Spleen (tissue), 13 donors: Measurements from ENCODE around the gene SPRN. TPM values are rescaled to one million over a fixed set of nuclear protein-coding genes. Genes with fewer than 3 reads are reported as not detected.
"Not testable (repeated sequence)": the region's sequence is repeated elsewhere in the genome, so short reads cannot be mapped to it uniquely, and the experiment has no call there.

ENCODE experiments used
- DNase-seq: peaks from one replicate; pipeline ENCODE4 v3.0.0-alpha.2; 2020
- H3K27ac ChIP-seq, 8 donors: fragments of 200-600 bp; sonication (generic) in 7 of 8; 1 replicate in 4 of 8; 2 replicates in 4 of 8; pipeline versions ENCODE4 v1.5.0 to v1.8.0; 2016 to 2021; ENCODE audit warnings: inconsistent platforms in 4 of 8, mild to moderate bottlenecking in 4 of 8, moderate library complexity in 1 of 8
- H3K27me3 ChIP-seq, 7 donors: fragments of 200-600 bp; sonication (generic) in 6 of 7; replicated peaks in 1 of 7; 1 replicate in 4 of 7; 2 replicates in 3 of 7; pipeline versions ENCODE4 v1.5.0 to v1.8.0; 2016 to 2021; ENCODE audit warnings: inconsistent platforms in 3 of 7, mild to moderate bottlenecking in 1 of 7
- H3K36me3 ChIP-seq, 6 donors: fragments of 200-600 bp; sonication (generic) in 5 of 6; 1 replicate in 4 of 6; 2 replicates in 2 of 6; pipeline versions ENCODE4 v1.5.0 to v1.8.0; 2016 to 2021; ENCODE audit warnings: inconsistent platforms in 2 of 6
- H3K4me1 ChIP-seq, 6 donors: fragments of 200-600 bp; sonication (generic) in 5 of 6; 1 replicate in 3 of 6; 2 replicates in 3 of 6; pipeline versions ENCODE4 v1.5.0 to v1.8.0; 2016 to 2021; ENCODE audit warnings: inconsistent platforms in 3 of 6
- H3K4me3 ChIP-seq, 8 donors: fragments of 200-600 bp; sonication (generic) in 7 of 8; 1 replicate in 4 of 8; 2 replicates in 4 of 8; pipeline versions ENCODE4 v1.5.0 to v1.8.0; 2016 to 2021; ENCODE audit warnings: inconsistent platforms in 4 of 8, mild to moderate bottlenecking in 4 of 8, moderate library complexity in 2 of 8
- H3K9me3 ChIP-seq, 8 donors: fragments of 200-600 bp; sonication (generic) in 7 of 8; 1 replicate in 4 of 8; 2 replicates in 4 of 8; pipeline versions ENCODE4 v1.5.0 to v1.8.0; 2016 to 2021; ENCODE audit warnings: inconsistent platforms in 4 of 8
- CTCF ChIP-seq, 11 experiments: fragments of 200-600 bp in 7 of 11; fragments of 450-650 bp in 4 of 11; sonication (generic) in 4 of 11; IDR thresholded peaks in 8 of 11; conservative IDR thresholded peaks in 3 of 11; 1 replicate in 7 of 11; 2 replicates in 4 of 11; pipeline versions ENCODE4 v1.4.0 to v1.8.0; 2016 to 2021; ENCODE audit warnings: antibody characterized with exemption in 11 of 11, inconsistent platforms in 4 of 11, mild to moderate bottlenecking in 1 of 11
- POLR2A ChIP-seq, 3 donors: fragments of 450-650 bp; IDR thresholded peaks; one replicate each; pipeline ENCODE4 v1.5.1; 2017; ENCODE audit warnings: antibody characterized with exemption in 3 of 3, mild to moderate bottlenecking in 1 of 3
- POLR2AphosphoS5 ChIP-seq, 3 donors: sonication (generic); formaldehyde crosslinking; IDR thresholded peaks; one replicate each; pipeline ENCODE4 v1.5.1; 2017; ENCODE audit warnings: antibody characterized with exemption in 3 of 3
- WGBS, 5 donors: extraction: QIAGEN DNeasy Blood & Tissue Kit in 3 of 5; methylation state at CpG; one replicate each; pipeline versions ENCODE4 v1.1.5 to v1.1.7; 2013 to 2018; 5-methylcytosine and 5-hydroxymethylcytosine counted together
- intact Hi-C: fragments of 100-400 bp; cut with DNase I; formaldehyde crosslinking; loops from one replicate; pipeline ENCODE4 v1.15.0; 2023; ENCODE audit warnings: low total_unique reads
- long read RNA-seq, 2 donors: transcript quantifications; one replicate each; lab custom pipeline, GENCODE V29; 2026
- polyA plus RNA-seq, 3 donors: library from polyadenylated mRNA; stranded (reverse); fragments of 200-250 nt; gene quantifications; one replicate each; pipeline ENCODE4 v1.2.1, GENCODE V29; 2013
- total RNA-seq, 7 donors: library from RNA; depleted of rRNA in 3 of 7; stranded (reverse); fragments of >200 nt in 3 of 7; fragmentation: NEBNext Ultra II Directional in 4 of 7; extraction: Animal tissue kit (Norgen Biotek cat#: 25700) in 4 of 7; gene quantifications; one replicate each; pipeline versions ENCODE4 v1.1.0 to v1.2.1, GENCODE V29; 2016 to 2021
- donor health status: healthy with polysubstance abuse.
- donor health status: DM: no; HTN: no; CAD: no; lungs with moderate emphysema.
- donor health status: DM: no; HTN: no; CAD: no.
- donor health status: Bipolar disorder and iron deficiency.
- donor health status: healthy.
- donor health status: DM: no; HTN: no; CAD: no.
- donor health status: DM: yes; HTN: yes; CAD: no.

The SPRN gene
- under 1 TPM in 3 of 7 donors, not detected in 4; 0.14 to 0.22 (median 0.14) TPM for total RNA-seq
- polyA plus RNA-seq = under 1 TPM; 0.20 to 0.58 (median 0.41) TPM
- long read RNA-seq, donor 1 = 0 reads
- long read RNA-seq, donor 2 = 0 reads

- intact Hi-C loops, DNase-seq, H3K27ac ChIP-seq: not testable (repeated sequence)
- WGBS, 5 donors = 13 to 33% (median 22%) methylated on average over 5 to 17 of the region's 37 CpGs; no CpG with 5 or more reads in 1 of the 5 donors
- Histone ChIP-seq H3K4me1 (peaks cover 3 to 16% (median 9%) of the 10 kb centered on the region in 6 donors), H3K4me3 (peak within 1 kb of the TSS in 2 of 8 donors; percentile 18 to 51), H3K36me3 (peaks cover 0 to 28% (median 10%) of the 10 kb centered on the region in 6 donors), H3K9me3 (peaks cover 0 to 13% (median 7%) of the 10 kb centered on the region in 8 donors), H3K27me3 (peaks cover 0 to 25% (median 3%) of the 10 kb centered on the region in 7 donors)
Measured at GRCh38 chr10:133424601-133425000, at the start of gene SPRN. SPRN (minus strand) TSS chr10:133424625; CDS start chr10:133423681, 944 bp downstream.

- Histone ChIP-seq H3K36me3 (peaks cover 0 to 7% (median 0%) of the 10 kb centered on the region in 6 donors), H3K27ac (no peak overlapping the region), H3K4me1 (no peaks in the 10 kb centered on the region), H3K27me3 (no peaks in the 10 kb centered on the region), H3K4me3 (no peak overlapping the region), H3K9me3 (peaks cover 0 to 5% (median 0%) of the 10 kb centered on the region in 8 donors)
- intact Hi-C loops = no loop called here
- 72 to 87% (median 77%) methylated on average over 2 of the region's 2 CpGs for WGBS, 5 donors
- DNase-seq = no peak
- TF ChIP-seq CTCF (IDR thresholded peaks at IDR 0.05 in 8 of 11, conservative IDR thresholded peaks at IDR 0.05 in 3 of 11) = no peak
- no peak for TF ChIP-seq POLR2AphosphoS5 (IDR thresholded peaks at IDR 0.05)
- no peak for TF ChIP-seq POLR2A (IDR thresholded peaks at IDR 0.05)
Measured at GRCh38 chr10:133474027-133474426, 49.6 kb upstream of the SPRN start.

- Histone ChIP-seq H3K36me3 (peaks cover 0 to 7% (median 0%) of the 10 kb centered on the region in 6 donors), H3K4me1 (no peaks in the 10 kb centered on the region), H3K27me3 (no peaks in the 10 kb centered on the region), H3K9me3 (peaks cover 0 to 5% (median 0%) of the 10 kb centered on the region in 8 donors), H3K4me3 (no peak overlapping the region), H3K27ac (no peak overlapping the region)
- WGBS, 5 donors = 63 to 82% (median 71%) methylated on average over 4 of the region's 4 CpGs
- TF ChIP-seq CTCF (IDR thresholded peaks at IDR 0.05 in 8 of 11, conservative IDR thresholded peaks at IDR 0.05 in 3 of 11) (no peak), POLR2AphosphoS5 (IDR thresholded peaks at IDR 0.05) (no peak), POLR2A (IDR thresholded peaks at IDR 0.05) (no peak)
- intact Hi-C loops = no loop called here
- DNase-seq = no peak
Measured at GRCh38 chr10:133473270-133473669, 48.8 kb upstream of the SPRN start.

- Histone ChIP-seq H3K9me3 (peaks cover 0 to 5% (median 0%) of the 10 kb centered on the region in 8 donors), H3K36me3 (peaks cover 0 to 19% (median 3%) of the 10 kb centered on the region in 6 donors), H3K4me3 (no peak overlapping the region), H3K27me3 (no peaks in the 10 kb centered on the region), H3K27ac (no peak overlapping the region), H3K4me1 (no peaks in the 10 kb centered on the region)
- DNase-seq = no peak
- intact Hi-C loops = no loop called here
- 78 to 82% (median 80%) methylated on average over 7 of the region's 7 CpGs for WGBS, 5 donors
- no peak for TF ChIP-seq POLR2AphosphoS5 (IDR thresholded peaks at IDR 0.05)
- no peak for TF ChIP-seq POLR2A (IDR thresholded peaks at IDR 0.05)
- no peak for TF ChIP-seq CTCF (IDR thresholded peaks at IDR 0.05 in 8 of 11, conservative IDR thresholded peaks at IDR 0.05 in 3 of 11)
Measured at GRCh38 chr10:133471300-133472109, 47.1 kb upstream of the SPRN start.

- H3K9me3 ChIP-seq, DNase-seq, H3K4me3 ChIP-seq, H3K27me3 ChIP-seq, intact Hi-C loops, H3K27ac ChIP-seq, H3K4me1 ChIP-seq: not testable (repeated sequence)
- peaks cover 0 to 19% (median 3%) of the 10 kb centered on the region in 6 donors for H3K36me3 ChIP-seq
- 78 to 91% (median 82%) methylated on average over 3 of the region's 3 CpGs for whole genome bisulfite sequencing, 5 donors
Measured at GRCh38 chr10:133469205-133469604, 44.8 kb upstream of the SPRN start.
